ENCODE measurements around the gene KIAA0040.

- no peak for TF ChIP-seq CTCF (tag by site-specific recombination; IDR thresholded peaks at IDR 0.05)
- no peak for TF ChIP-seq ZNF513 (tag by site-specific recombination; IDR thresholded peaks at IDR 0.05)
- TF ChIP-seq ZBTB26 (tag by site-specific recombination; optimal IDR thresholded peaks at IDR 0.05), result no peak
- no peak for TF ChIP-seq ZBTB7A (tag by site-specific recombination; IDR thresholded peaks at IDR 0.05; ENCODE audit: low read depth)
- no peak for TF ChIP-seq ZNF510 (tag by site-specific recombination; IDR thresholded peaks at IDR 0.05; ENCODE audit: insufficient replicate concordance)
- no peak for TF ChIP-seq ZNF426 (tag by site-specific recombination; IDR thresholded peaks at IDR 0.05)
- no peak for TF ChIP-seq PATZ1 (tag by site-specific recombination; IDR thresholded peaks at IDR 0.05)
- no peak for TF ChIP-seq RBAK (tag by site-specific recombination; IDR thresholded peaks at IDR 0.05)
- TF ChIP-seq GLI4 (tag by site-specific recombination; IDR thresholded peaks at IDR 0.05), result no peak
These were observed 65.0 kb downstream of the KIAA0040 start for GRCh38 chr1:175127565-175127964.
